Activated CD8-positive, alpha-beta T cell treated with anti-CD3 and anti-CD28 coated beads for 36 hours (primary cell): Measurements from ENCODE around the gene ARL10. TPM values are rescaled to one million over a fixed set of nuclear protein-coding genes. Genes with fewer than 3 reads are reported as not detected.

Experiments
- ATAC-seq: fragments of 200-7000 bp; cut with Tn5 transposase; one replicate; pipeline ENCODE4 v1.10.0; 2021; ENCODE audit warnings: mild to moderate bottlenecking, moderate library complexity
- CTCF ChIA-PET: fragments of 350-600 bp; sonication (Branson Sonifier 250); formaldehyde crosslinking; loops from one replicate; lab custom pipeline; 2021; ENCODE audit warnings: antibody characterized with exemption; lab: Charles Lee
- POLR2A ChIA-PET: fragments of 350-600 bp; sonication (Branson Sonifier 250); formaldehyde crosslinking; loops from one replicate; lab custom pipeline; 2021; ENCODE audit warnings: antibody characterized with exemption; lab: Charles Lee
- DNase-seq: peaks from one replicate; pipeline ENCODE4 v3.0.0-alpha.2; 2020
- H3K27ac Mint-ChIP-seq: one replicate; pipeline ENCODE4 v1.8.0; 2021; ENCODE audit warnings: mild to moderate bottlenecking, mixed read lengths
- H3K27me3 Mint-ChIP-seq: one replicate; pipeline ENCODE4 v1.8.0; 2021; ENCODE audit warnings: mixed read lengths
- H3K36me3 Mint-ChIP-seq: one replicate; pipeline ENCODE4 v1.8.0; 2021; ENCODE audit warnings: low read depth, mixed read lengths
- H3K4me1 Mint-ChIP-seq: one replicate; pipeline ENCODE4 v1.8.0; 2021; ENCODE audit warnings: low read depth, mixed read lengths
- H3K4me3 Mint-ChIP-seq: one replicate; pipeline ENCODE4 v1.8.0; 2021; ENCODE audit warnings: mild to moderate bottlenecking, moderate library complexity, mixed read lengths
- H3K9me3 Mint-ChIP-seq: one replicate; pipeline ENCODE4 v1.8.0; 2021; ENCODE audit warnings: mixed read lengths
- intact Hi-C: fragments of 100-400 bp; cut with micrococcal nuclease; formaldehyde crosslinking; loops from one replicate; pipeline ENCODE4 v1.10.0; 2022
- total RNA-seq, 2 experiments: library from RNA; stranded (reverse); gene quantifications; one replicate each; pipeline ENCODE4 v1.2.3, GENCODE V29; 2021
- TF ChIP-seq, protein P1 (sequence below): fragments of 200-600 bp; IDR thresholded peaks from one replicate; pipeline ENCODE4 v1.8.0; 2022; ENCODE audit warnings: antibody characterized with exemption, mild to moderate bottlenecking

ARL10 gene, protein sequence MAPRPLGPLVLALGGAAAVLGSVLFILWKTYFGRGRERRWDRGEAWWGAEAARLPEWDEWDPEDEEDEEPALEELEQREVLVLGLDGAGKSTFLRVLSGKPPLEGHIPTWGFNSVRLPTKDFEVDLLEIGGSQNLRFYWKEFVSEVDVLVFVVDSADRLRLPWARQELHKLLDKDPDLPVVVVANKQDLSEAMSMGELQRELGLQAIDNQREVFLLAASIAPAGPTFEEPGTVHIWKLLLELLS
- total RNA-seq: 10 to 100 TPM; 15.6 to 17.0 TPM

DNA sequence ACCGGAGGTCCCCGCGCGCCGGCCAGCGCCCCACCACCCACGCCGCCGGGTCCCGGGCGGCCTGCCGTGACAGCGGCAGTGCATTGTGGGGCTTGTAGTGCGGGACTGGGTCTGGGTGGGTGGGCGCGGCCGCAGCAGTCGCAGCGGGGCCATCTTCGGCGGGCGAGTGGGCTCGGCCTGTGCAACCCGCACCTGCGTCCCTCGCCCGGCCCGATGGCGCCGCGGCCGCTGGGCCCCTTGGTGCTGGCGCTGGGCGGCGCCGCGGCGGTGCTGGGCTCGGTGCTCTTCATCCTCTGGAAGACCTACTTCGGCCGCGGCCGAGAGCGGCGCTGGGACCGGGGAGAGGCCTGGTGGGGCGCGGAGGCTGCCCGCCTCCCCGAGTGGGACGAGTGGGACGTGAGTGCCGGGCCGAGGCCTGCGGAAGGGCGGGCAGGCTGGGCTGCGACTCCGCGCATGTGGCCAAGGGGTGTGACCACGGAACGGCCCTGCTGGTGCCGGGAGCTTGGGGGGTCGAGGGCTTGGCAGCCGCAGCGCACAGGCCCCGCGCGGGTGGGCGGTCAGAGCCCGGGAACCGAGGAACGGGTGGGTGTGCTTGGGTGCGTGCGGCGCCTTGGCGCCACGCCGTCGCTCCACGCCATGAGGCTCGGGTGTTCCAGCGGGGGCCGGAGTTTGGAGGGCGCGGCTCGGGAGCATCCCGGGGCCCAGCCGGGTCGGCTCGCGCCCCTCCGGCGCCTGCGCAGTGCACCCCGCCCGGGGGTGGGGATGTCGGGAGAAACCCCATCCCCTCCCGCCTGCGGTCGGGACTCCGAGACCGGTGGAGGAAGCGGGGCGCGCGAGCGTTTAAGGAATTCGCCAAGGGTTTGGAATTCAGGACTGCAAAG lies at the start of gene ARL10:
TSS of gene ARL10 (plus strand) at position 137 of the 881 bp plus-strand sequence. CDS start at position 214, 77 bp downstream.
- TF ChIP-seq, protein P1, sequence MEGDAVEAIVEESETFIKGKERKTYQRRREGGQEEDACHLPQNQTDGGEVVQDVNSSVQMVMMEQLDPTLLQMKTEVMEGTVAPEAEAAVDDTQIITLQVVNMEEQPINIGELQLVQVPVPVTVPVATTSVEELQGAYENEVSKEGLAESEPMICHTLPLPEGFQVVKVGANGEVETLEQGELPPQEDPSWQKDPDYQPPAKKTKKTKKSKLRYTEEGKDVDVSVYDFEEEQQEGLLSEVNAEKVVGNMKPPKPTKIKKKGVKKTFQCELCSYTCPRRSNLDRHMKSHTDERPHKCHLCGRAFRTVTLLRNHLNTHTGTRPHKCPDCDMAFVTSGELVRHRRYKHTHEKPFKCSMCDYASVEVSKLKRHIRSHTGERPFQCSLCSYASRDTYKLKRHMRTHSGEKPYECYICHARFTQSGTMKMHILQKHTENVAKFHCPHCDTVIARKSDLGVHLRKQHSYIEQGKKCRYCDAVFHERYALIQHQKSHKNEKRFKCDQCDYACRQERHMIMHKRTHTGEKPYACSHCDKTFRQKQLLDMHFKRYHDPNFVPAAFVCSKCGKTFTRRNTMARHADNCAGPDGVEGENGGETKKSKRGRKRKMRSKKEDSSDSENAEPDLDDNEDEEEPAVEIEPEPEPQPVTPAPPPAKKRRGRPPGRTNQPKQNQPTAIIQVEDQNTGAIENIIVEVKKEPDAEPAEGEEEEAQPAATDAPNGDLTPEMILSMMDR: no peak
- peaks cover 18% of the 10 kb centered on the region for H3K36me3 Mint-ChIP-seq
- POLR2A ChIA-PET: interaction anchor here (2.1 kb wide), 2 partner anchors 16 to 23 kb away, joined by 6 to 7 read pairs; partner anchors contain the start of genes HIGD2A and NOP16
- intact Hi-C loops: no loop called here
- H3K9me3 Mint-ChIP-seq: no peaks in the 10 kb centered on the region
- H3K27ac Mint-ChIP-seq: peak within 1 kb of the TSS; percentile 67
- H3K4me1 Mint-ChIP-seq: peaks cover 21% of the 10 kb centered on the region
- no peaks in the 10 kb centered on the region for H3K27me3 Mint-ChIP-seq
- CTCF ChIA-PET: no interaction called here
- H3K4me3 Mint-ChIP-seq: peak within 1 kb of the TSS; percentile 77
- DNase-seq: peak; percentile 69
- ATAC-seq: peak; percentile 42

DNA sequence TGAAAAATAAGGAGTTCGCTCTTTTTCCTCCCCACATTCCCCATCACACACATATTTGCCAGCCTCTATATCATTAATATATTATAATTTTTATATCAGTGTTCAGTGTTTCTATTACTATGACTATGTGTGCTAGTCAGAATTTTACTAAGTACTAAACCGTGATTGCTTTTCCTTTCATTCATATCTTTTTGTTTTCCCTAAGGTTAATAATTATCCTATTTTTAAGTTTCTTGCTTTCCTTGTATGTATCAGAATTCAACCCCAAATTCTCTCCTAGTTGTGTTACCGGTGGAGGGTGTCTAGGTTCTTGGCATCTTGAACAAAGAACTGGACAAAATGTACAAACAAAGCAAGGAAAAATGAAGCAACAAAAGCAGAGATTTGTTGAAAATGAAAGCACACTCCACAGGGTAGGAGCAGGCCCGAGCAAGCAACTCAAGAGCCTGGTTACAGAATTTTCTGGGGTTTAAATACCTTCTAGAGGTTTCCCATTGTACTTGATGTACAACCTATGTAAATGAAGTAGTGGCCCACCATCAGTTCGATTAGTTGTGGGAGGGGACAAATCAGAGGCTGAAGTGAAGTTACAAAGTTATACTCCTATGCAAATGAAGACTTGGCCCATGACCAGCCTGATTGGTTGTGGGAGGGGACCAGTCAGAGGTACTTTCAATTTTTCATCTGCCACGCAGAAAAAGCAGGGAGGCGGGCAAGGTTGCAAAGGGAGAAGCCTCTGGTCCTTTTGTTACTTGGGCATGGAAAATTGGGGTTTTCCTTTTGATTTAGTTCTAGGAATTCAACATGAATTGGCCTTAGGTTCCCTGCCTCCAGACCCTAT lies 47.5 kb upstream of the ARL10 start:
- intact Hi-C loops: no loop called here
- H3K4me1 Mint-ChIP-seq: no peaks in the 10 kb centered on the region
- H3K27me3 Mint-ChIP-seq: no peaks in the 10 kb centered on the region
- ChIA-PET POLR2A (no interaction called here), CTCF (no interaction called here)
- H3K27ac Mint-ChIP-seq: no peak overlapping the region
- TF ChIP-seq, protein P1: no peak
- DNase-seq (no peak), ATAC-seq (no peak)
- H3K4me3 Mint-ChIP-seq: no peak overlapping the region
- no peaks in the 10 kb centered on the region for H3K9me3 Mint-ChIP-seq
- H3K36me3 Mint-ChIP-seq: peaks cover 10% of the 10 kb centered on the region

DNA sequence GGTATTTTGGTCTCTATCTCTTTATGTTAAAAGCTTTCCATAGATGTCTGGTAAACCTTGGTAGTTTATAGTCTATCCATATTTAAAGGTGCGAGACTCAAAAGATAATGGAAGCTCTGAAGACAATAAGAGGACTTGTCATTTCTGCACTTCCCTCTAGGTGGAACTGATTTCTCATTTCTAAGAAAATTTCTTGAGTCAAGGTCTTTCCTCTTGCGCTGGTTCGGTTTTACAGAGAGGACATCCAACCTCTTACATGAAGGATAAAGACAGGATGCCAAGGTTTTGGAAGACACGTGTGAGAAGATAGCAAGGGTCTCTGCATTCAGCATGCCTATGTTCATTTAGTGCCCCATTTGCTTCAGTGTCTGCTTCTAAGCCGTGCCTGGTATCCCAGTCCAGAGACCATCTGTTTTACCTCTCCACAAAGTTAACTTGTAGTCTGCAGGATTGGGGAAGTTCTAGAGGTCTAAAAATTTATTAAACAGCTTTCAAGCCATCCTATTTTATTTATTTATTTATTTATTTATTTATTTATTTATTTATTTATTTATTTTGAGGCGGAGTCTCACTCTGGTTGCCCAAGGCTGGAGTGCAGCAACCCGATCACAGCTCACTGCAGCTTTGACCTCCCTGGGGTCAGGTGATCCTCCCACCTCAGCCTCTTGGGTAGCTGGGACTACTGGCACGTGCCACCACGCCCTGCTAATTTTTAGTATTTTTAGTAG lies 45.3 kb upstream of the ARL10 start:
- H3K27ac Mint-ChIP-seq: no peak overlapping the region
- no peaks in the 10 kb centered on the region for H3K9me3 Mint-ChIP-seq
- H3K27me3 Mint-ChIP-seq: no peaks in the 10 kb centered on the region
- TF ChIP-seq, protein P1: peak; percentile 14
- no peaks in the 10 kb centered on the region for H3K4me1 Mint-ChIP-seq
- peaks cover 12% of the 10 kb centered on the region for H3K36me3 Mint-ChIP-seq
- H3K4me3 Mint-ChIP-seq: no peak overlapping the region
- DNase-seq (no peak), ATAC-seq (no peak)
- POLR2A ChIA-PET: interaction anchor here (0.6 kb wide), 1 partner anchor 541 kb away, joined by 3 read pairs; no protein-coding TSS in a partner anchor
- CTCF ChIA-PET: interaction anchor here (1.1 to 1.6 kb wide), 2 partner anchors 10 to 31 kb away, joined by 3 to 4 read pairs; no protein-coding TSS in a partner anchor
- intact Hi-C loops: no loop called here

DNA sequence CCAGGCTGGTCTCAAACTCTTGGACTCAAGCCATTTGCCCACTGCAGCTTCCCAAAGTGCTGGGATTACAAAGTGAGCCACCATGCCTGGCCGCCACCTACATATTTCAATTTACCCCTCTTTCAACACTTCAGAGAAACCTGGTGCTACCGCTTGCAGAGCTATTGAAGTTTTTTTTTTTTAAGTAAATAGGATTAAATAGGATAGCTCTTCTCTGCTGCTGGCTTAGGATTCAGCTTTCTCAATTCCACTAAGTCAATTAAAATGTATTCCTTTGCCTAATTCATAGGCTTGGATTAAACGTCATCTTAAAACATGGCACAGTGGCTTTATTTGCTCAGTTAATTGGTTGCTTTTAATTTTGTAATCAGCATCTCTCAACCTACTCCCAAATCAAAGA lies 44.7 kb upstream of the ARL10 start:
- DNase-seq (no peak), ATAC-seq (no peak)
- no peaks in the 10 kb centered on the region for H3K27me3 Mint-ChIP-seq
- no peaks in the 10 kb centered on the region for H3K4me1 Mint-ChIP-seq
- peaks cover 10% of the 10 kb centered on the region for H3K36me3 Mint-ChIP-seq
- intact Hi-C loops: no loop called here
- CTCF ChIA-PET: interaction anchor here (1.1 to 1.6 kb wide), 2 partner anchors 10 to 30 kb away, joined by 3 to 4 read pairs; no protein-coding TSS in a partner anchor
- H3K27ac Mint-ChIP-seq: no peak overlapping the region
- H3K9me3 Mint-ChIP-seq: no peaks in the 10 kb centered on the region
- TF ChIP-seq, protein P1: no peak
- H3K4me3 Mint-ChIP-seq: no peak overlapping the region
- POLR2A ChIA-PET: interaction anchor here (1.0 kb wide), 1 partner anchor 223 kb away, joined by 3 read pairs; no protein-coding TSS in a partner anchor
